H9 (cell line): ENCODE measurements around the gene DLG1. TPM values are rescaled to one million over a fixed set of nuclear protein-coding genes. Genes with fewer than 3 reads are reported as not detected.

ENCODE experiments used
- DNase-seq: peaks from one replicate; pipeline ENCODE4 v3.0.0-alpha.2; 2017
- H2AFZ ChIP-seq: one replicate; pipeline ENCODE4 v1.6.1; 2013; ENCODE audit warnings: mild to moderate bottlenecking, low read length, control low read depth, moderate library complexity
- H2AK5ac ChIP-seq: 2 replicates; pipeline ENCODE4 v1.6.1; 2013; ENCODE audit warnings: low read length, control low read depth, mixed read lengths; ENCODE audit not compliant: insufficient read length
- H2BK120ac ChIP-seq: one replicate; pipeline ENCODE4 v1.6.1; 2013; ENCODE audit warnings: low read depth, mild to moderate bottlenecking, low read length, control low read depth, inconsistent platforms; ENCODE audit not compliant: poor library complexity, severe bottlenecking
- H2BK12ac ChIP-seq: 2 replicates; pipeline ENCODE4 v1.6.1; 2013; ENCODE audit warnings: low read length, control low read depth, mixed read lengths, low read depth; ENCODE audit not compliant: insufficient read length
- H2BK15ac ChIP-seq: 2 replicates; pipeline ENCODE4 v1.6.1; 2013; ENCODE audit warnings: low read depth, low read length, control low read depth
- H2BK20ac ChIP-seq: one replicate; pipeline ENCODE4 v1.6.1; 2013; ENCODE audit warnings: low read depth, mild to moderate bottlenecking, low read length, control low read depth, inconsistent platforms; ENCODE audit not compliant: poor library complexity, severe bottlenecking
- H2BK5ac ChIP-seq: 2 replicates; pipeline ENCODE4 v1.6.1; 2013; ENCODE audit warnings: low read length, control low read depth, mixed read lengths; ENCODE audit not compliant: insufficient read length
- H3K14ac ChIP-seq: 2 replicates; pipeline ENCODE4 v1.6.1; 2013; ENCODE audit warnings: low read length, control low read depth; ENCODE audit not compliant: insufficient read depth
- H3K18ac ChIP-seq: 2 replicates; pipeline ENCODE4 v1.6.1; 2013; ENCODE audit warnings: low read depth, mild to moderate bottlenecking, mixed read lengths, low read length, control low read depth; ENCODE audit not compliant: insufficient read length
- H3K23ac ChIP-seq: 2 replicates; pipeline ENCODE4 v1.6.1; 2013; ENCODE audit warnings: low read length, control low read depth, mixed read lengths, low read depth; ENCODE audit not compliant: insufficient read length
- H3K23me2 ChIP-seq: 2 replicates; pipeline ENCODE4 v1.6.1; 2013; ENCODE audit warnings: low read depth, mild to moderate bottlenecking, mixed read lengths, low read length, control low read depth; ENCODE audit not compliant: insufficient read length, poor library complexity, severe bottlenecking
- H3K27ac ChIP-seq: 2 replicates; pipeline ENCODE4 v1.5.1; 2013; ENCODE audit warnings: low read length, control low read depth, mixed read lengths, low read depth; ENCODE audit not compliant: insufficient read length
- H3K27me3 ChIP-seq: 2 replicates; pipeline ENCODE4 v1.6.1; 2013; ENCODE audit warnings: low read length, control low read depth, inconsistent platforms; ENCODE audit not compliant: insufficient read depth
- H3K4ac ChIP-seq: 2 replicates; pipeline ENCODE4 v1.6.1; 2013; ENCODE audit warnings: low read depth, mild to moderate bottlenecking, control low read depth, inconsistent platforms, low read length, moderate library complexity
- H3K4me1 ChIP-seq: 2 replicates; pipeline ENCODE4 v1.6.1; 2013; ENCODE audit warnings: low read length, control low read depth, inconsistent platforms; ENCODE audit not compliant: insufficient read depth
- H3K4me2 ChIP-seq: 2 replicates; pipeline ENCODE4 v1.6.1; 2013; ENCODE audit warnings: low read length, control low read depth, mixed read lengths; ENCODE audit not compliant: insufficient read length, insufficient read depth
- H3K56ac ChIP-seq: 2 replicates; pipeline ENCODE4 v1.6.1; 2013; ENCODE audit warnings: low read depth, mild to moderate bottlenecking, mixed read lengths, low read length, control low read depth; ENCODE audit not compliant: insufficient read length
- H3K79me1 ChIP-seq: 2 replicates; pipeline ENCODE4 v1.6.1; 2013; ENCODE audit warnings: low read depth, mild to moderate bottlenecking, moderate library complexity, low read length, control low read depth, inconsistent platforms; ENCODE audit not compliant: insufficient read depth, poor library complexity, severe bottlenecking
- H3K79me2 ChIP-seq: 2 replicates; pipeline ENCODE4 v1.6.1; 2013; ENCODE audit warnings: low read length, control low read depth, inconsistent platforms; ENCODE audit not compliant: insufficient read depth
- H3K9ac ChIP-seq: 2 replicates; pipeline ENCODE4 v1.6.1; 2013; ENCODE audit warnings: low read length, control low read depth, mixed read lengths; ENCODE audit not compliant: insufficient read length; ENCODE audit errors: extremely low read depth
- H3K9me3 ChIP-seq: one replicate; pipeline ENCODE4 v1.6.1; 2013; ENCODE audit warnings: low read depth, low read length, inconsistent platforms; ENCODE audit not compliant: control insufficient read depth
- H3T11ph ChIP-seq: one replicate; pipeline ENCODE4 v1.6.1; 2013; ENCODE audit warnings: mild to moderate bottlenecking, low read length, control low read depth, inconsistent platforms
- H4K20me1 ChIP-seq: one replicate; pipeline ENCODE4 v1.6.1; 2013; ENCODE audit not compliant: control insufficient read depth, insufficient read length, insufficient read depth
- H4K5ac ChIP-seq: 2 replicates; pipeline ENCODE4 v1.6.1; 2013; ENCODE audit warnings: low read depth, mild to moderate bottlenecking, mixed read lengths, low read length, control low read depth; ENCODE audit not compliant: insufficient read length
- H4K8ac ChIP-seq: replicated peaks from 2 replicates; pipeline ENCODE4 v1.6.1; 2013; ENCODE audit warnings: low read length, control low read depth, mixed read lengths, low read depth; ENCODE audit not compliant: insufficient read length
- H4K91ac ChIP-seq: 2 replicates; pipeline ENCODE4 v1.6.1; 2013; ENCODE audit warnings: low read depth, mild to moderate bottlenecking, moderate library complexity, mixed read lengths, low read length, control low read depth; ENCODE audit not compliant: insufficient read length
- H3K27ac Mint-ChIP-seq, 3 experiments: 2 replicates in 2 of 3; 3 replicates in 1 of 3; pipeline ENCODE4 v1.8.0; 2020 to 2021; ENCODE audit warnings: mixed read lengths in 3 of 3, mild to moderate bottlenecking in 1 of 3, moderate library complexity in 1 of 3
- H3K27me3 Mint-ChIP-seq: 2 replicates; pipeline ENCODE4 v1.8.0; 2021; ENCODE audit warnings: low read depth, mild to moderate bottlenecking, moderate library complexity, mixed read lengths
- H3K36me3 Mint-ChIP-seq, 3 experiments: 2 replicates in 2 of 3; 3 replicates in 1 of 3; pipeline ENCODE4 v1.8.0; 2020 to 2021; ENCODE audit warnings: low read depth in 3 of 3, mixed read lengths in 3 of 3; ENCODE audit not compliant: insufficient read depth in 1 of 3
- H3K4me1 Mint-ChIP-seq, 2 experiments: 2 replicates each; pipeline ENCODE4 v1.8.0; 2020; ENCODE audit warnings: mixed read lengths in 2 of 2
- H3K4me3 Mint-ChIP-seq, 2 experiments: 2 replicates in 1 of 2; 3 replicates in 1 of 2; pipeline ENCODE4 v1.8.0; 2020 to 2021; ENCODE audit warnings: mild to moderate bottlenecking in 2 of 2, mixed read lengths in 2 of 2, moderate library complexity in 1 of 2
- H3K9me3 Mint-ChIP-seq, 2 experiments: 2 replicates in 1 of 2; 3 replicates in 1 of 2; pipeline ENCODE4 v1.8.0; 2020; ENCODE audit warnings: mild to moderate bottlenecking in 2 of 2, mixed read lengths in 2 of 2, moderate library complexity in 1 of 2
- CTCF ChIP-seq: fragments of 200-600 bp; sonication (generic); conservative IDR thresholded peaks from 3 replicates; pipeline ENCODE4 v1.8.0; 2021; ENCODE audit warnings: antibody characterized with exemption, mild to moderate bottlenecking
- WGBS: extraction: QIAGEN DNeasy Blood & Tissue Kit; methylation state at CpG from one replicate; pipeline ENCODE4 v1.1.7; 2013; ENCODE audit warnings: missing lambda C conversion rate, low lambda C conversion rate, mixed read lengths; ENCODE audit not compliant: insufficient read length; ENCODE audit errors: extremely low coverage; 5-methylcytosine and 5-hydroxymethylcytosine counted together
- total RNA-seq: library from RNA; stranded (reverse); gene quantifications from 2 replicates; pipeline ENCODE4 v1.2.1, GENCODE V29; 2021

DLG1 gene
- total RNA-seq, 1 experiment from 2014 or later = 84.1 TPM

DNA sequence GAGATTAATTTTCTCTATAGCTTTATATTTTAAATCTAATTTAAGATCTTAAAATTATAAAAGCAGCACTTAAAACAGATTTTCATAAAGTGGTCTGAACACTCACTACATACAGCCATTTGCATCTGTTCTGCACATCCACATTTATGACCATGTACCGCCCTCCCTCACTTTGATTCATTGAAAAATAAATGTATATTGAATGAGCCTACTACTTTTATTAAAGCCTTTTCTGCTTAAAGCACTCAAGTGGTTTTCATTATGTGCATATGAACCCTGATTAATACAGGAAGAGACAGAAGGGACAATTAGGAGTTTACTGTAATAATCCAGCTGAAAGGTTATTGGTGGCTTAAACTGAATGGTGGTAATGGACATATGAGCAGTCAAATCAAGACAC is 129.4 kb downstream of the DLG1 start:
- Histone ChIP-seq H3K56ac (no peak overlapping the region), H3K27me3 (no peaks in the 10 kb centered on the region), H3K9me3 (no peaks in the 10 kb centered on the region), H2AFZ (no peak overlapping the region), H4K8ac (no peak overlapping the region), H3K14ac (no peak overlapping the region), H3K23me2 (no peaks in the 10 kb centered on the region), H2BK20ac (no peak overlapping the region), H3K4me1 (no peaks in the 10 kb centered on the region), H2BK120ac (peak overlapping the region; percentile 36), H2BK5ac (no peak overlapping the region), H2BK15ac (no peak overlapping the region), H3K18ac (no peak overlapping the region), H4K20me1 (no peaks in the 10 kb centered on the region), H4K91ac (no peak overlapping the region), H3K23ac (no peak overlapping the region), H3K27ac (no peak overlapping the region), H3K4ac (no peak overlapping the region), H3K79me1 (peaks cover 2% of the 10 kb centered on the region), H2BK12ac (no peak overlapping the region), H3K9ac (no peak overlapping the region), H4K5ac (no peak overlapping the region), H3K4me2 (no peak overlapping the region), H3T11ph (no peak overlapping the region), H2AK5ac (no peak overlapping the region), H3K79me2 (peaks cover 2% of the 10 kb centered on the region; the same call in 1 of the 2 replicates)
- DNase-seq = no peak
- Mint-ChIP-seq H3K4me1 (peaks cover 5 to 8% of the 10 kb centered on the region in 2 experiments), H3K9me3 (no peaks in the 10 kb centered on the region), H3K27me3 (no peaks in the 10 kb centered on the region), H3K36me3 (peaks cover 0 to 8% (median 0%) of the 10 kb centered on the region in 3 experiments; a peak in 3 of 7 replicates), H3K4me3 (no peak overlapping the region), H3K27ac (no peak overlapping the region)
- TF ChIP-seq CTCF = no peak
- no CpG with 5 or more reads among the region's 1 CpG for WGBS
